DMS153 (cell line): ENCODE measurements around the gene RBSN.

Experiments used
- DNase-seq: peaks from one replicate; lab custom pipeline; 2025; lab: John Stamatoyannopoulos, UW

Gene RBSN

DNA sequence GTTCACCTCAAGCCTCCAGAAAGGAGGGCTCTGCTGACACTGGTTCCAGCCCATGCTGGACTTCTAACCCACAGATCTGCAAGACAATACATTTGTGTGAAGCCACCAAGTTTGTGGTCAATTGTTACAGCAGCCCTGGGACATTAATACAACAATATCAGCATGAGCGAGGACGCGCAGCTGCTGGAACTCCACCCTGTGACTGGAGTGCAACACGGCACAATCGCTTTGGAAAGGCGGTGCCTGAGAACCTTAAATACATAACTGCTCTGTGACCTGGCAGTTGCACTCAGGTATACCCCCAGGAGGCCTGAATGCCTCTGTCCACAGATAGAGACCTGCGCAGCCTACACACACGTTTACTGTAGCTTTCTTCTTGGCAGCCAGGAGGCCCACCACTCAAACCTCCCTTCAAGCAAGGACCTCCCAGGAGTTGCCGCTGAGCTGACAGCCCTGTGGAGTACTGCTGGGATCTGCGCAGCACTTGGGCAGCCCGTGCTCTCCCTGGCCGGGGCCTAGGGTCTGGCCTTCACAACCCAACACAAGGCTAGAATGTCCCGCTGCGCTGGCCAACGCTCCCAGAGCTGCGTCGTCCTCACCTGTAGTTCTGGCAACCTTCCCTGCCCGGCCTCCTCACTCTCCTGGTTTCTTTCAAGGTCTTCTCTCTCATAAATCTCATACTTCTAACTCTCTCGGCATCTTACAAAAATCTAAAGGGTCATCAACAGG lies 42.1 kb downstream of the RBSN start:
- DNase-seq: no peak

DNA sequence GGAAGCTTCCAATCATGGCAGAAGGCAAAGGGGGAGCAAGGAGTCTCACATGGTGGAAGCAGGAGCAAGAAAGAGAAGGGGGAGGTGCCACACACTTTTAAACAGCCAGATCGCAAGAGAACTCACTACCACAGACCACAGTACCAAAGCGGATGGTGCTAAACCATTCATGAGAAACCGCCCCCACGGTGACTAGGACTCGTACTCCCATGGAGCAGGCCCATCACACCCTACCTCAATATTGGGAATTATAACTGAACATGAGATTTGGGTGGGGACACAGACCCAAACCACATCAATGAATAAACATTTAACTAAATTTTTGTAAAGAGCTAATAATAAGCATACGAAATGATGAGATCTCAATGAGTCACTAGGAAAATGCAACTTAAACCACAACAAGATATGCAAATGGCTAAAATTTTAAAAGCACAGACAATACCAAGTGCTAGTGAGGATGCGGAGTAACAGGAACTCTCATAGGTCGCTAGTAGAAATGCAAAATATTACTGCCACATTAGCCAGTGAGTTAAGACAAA lies 43.9 kb downstream of the RBSN start:
- no peak for DNase-seq

DNA sequence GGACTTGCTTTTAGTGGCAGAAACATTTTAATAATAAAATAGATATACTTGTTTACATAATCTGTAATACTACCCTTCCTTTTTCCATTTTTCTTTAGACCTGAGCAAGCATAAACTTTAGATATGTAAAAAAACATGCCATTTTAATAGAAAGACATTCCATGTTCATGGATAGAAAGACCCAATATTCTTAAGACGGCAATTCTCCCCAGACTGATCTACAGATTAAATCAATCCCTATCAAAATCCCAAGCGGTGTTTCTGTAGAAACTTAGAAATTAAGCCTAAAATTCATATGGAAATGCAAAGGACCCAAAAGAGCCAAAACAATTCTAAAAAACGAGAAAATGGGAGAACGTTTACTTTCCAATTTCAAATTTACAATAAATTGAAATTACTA lies 45.4 kb downstream of the RBSN start:
- no peak for DNase-seq

DNA sequence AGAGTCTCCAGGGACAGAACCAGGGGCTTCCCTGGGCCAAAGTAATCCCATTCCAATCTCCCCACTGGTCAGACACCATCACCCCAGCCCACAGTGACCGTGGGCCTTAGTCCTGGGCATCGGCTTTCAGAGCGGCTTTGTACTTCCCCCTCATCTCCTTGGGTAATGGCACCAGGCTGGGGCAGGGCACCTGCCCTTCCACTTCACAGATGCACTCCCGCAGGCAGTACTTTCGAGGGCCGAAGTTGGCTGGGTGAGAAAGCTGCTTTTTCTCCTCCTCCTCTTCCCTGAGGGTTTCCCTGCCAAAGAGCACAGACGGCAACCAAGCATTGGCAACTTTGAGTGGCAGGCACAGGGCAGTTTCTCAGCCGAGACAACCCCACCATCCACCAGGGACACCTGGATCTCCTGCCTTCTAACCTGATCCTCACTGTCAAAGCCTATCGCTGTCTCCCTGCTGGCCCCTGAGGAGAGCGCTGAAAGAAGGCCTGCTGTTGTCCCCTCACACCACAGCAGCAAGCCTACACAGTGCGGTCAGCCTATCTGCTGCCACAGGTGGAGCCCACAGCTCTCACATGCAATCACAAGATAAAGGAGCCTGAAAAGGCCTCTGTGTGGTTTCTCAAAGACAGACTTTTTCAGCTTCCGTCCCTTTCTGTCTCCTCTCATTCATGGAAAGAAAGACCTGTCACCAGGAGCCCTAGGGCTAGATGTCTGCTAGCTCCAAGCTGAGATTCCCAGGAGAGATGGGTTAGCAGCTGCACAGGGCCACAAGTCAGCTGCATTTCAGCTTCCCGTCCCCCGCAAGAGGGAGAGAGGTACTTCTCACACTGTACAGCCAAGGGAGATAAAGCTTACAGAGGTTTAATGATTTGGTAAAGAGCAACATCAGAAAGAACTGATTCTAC lies 46.4 kb downstream of the RBSN start:
- no peak for DNase-seq

DNA sequence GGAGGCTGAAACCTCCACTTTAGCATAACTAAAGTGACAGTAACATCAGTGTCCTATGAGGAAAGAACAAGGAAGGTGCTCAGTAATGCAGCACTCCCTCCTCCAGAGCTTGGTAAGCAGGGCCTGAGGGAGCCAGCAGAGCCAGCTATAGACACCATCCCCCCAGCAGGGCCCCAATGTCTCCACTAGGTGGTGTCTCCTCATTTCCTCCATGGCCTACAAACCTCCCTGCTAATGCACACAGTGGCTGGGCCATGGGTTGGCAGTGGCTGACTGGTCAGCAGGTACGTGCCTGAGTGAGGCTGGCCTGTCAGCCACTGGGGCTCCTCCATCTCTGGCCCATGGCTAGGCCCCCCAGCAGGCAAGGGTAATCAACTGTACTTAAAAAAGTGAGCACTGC lies 47.4 kb downstream of the RBSN start:
- DNase-seq: peak; percentile 2

DNA sequence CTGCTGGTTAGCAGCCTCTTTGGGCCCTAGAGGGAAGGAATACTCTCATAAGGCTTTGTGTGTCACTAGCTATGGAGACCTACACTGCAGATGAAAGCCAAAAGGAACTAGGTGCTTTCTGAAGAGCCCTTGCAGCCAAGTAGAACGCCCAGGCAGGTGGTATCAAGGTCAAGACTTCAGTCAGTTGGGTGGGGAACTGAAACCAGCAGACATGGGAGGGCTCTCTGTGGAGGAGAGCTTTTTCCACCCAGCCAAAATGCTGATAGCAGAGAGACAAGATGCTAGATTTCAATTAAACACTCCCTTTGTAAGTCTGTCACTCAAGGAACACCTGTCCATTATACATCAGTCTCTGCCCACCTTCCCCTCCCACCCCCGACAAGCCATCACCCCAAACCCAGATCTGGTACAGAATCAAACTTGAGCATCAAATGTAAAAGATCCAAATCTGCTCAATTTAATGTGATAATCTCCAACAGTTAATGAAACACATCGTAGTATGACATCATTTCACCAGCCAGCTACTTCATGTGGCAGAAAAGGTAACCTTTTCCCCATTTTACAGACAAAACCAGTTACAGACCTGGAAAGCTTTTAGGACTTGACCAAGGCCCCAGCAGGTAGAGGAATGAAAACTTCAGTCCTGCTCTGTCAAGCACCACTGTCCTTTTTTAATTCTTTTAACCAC lies 48.4 kb downstream of the RBSN start:
- no peak for DNase-seq

DNA sequence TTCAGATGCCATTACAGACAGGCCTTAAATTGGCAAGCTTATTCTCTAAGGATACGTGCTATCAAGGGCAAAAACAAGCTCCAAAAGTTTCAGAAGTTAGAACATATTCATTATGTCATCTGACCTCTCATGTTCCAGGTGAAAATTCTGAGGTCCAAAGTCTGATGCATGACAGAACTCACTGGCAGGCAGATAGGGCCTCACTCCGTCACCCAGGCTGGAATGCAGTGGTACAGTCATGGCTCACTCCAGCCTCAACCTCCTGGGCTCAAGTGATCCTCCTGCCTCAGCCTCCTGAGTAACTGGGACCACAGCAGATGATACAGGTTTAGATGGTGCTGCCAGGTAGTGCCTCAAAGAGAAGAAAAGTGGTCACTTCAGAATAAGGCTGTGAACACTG lies 49.4 kb downstream of the RBSN start:
- DNase-seq: no peak

DNA sequence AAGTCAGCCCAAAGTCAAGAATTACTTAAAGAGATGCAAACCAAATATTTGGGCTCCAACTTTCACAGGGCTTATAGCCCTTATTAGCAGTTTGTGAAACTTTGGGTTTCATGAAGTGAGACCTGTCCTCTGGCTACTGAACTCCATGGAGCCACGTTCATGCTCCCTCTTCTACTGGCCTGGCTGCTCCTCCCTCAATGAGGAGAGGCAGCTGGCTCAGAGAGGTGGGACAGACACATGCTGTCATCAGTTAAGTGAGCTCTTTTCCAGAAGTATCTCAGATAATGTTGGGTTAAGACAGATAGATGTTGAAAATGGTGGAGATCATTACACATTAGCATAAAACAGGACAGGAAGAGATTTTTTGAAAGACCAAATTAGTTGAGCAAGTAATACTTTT lies 53.3 kb downstream of the RBSN start:
- DNase-seq: no peak

DNA sequence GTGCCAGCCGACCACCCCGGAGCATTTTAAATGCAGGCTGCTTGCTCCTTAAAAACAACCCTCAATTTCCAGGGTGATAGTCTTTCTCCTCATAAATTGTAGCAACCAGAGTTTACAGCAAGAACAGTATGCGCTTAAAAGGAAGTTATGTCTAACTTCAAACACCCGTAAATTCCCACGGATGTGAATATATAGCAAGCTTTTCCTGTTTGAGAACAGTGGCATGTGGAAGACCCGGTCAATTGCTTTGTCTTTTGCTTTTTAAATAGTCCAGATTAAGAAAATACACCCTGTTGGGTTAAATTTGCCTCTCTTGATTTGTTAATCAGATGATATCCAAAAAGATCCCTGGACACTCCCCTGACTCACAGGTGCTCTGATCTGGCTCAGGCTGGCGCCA lies 54.6 kb downstream of the RBSN start:
- no peak for DNase-seq

DNA sequence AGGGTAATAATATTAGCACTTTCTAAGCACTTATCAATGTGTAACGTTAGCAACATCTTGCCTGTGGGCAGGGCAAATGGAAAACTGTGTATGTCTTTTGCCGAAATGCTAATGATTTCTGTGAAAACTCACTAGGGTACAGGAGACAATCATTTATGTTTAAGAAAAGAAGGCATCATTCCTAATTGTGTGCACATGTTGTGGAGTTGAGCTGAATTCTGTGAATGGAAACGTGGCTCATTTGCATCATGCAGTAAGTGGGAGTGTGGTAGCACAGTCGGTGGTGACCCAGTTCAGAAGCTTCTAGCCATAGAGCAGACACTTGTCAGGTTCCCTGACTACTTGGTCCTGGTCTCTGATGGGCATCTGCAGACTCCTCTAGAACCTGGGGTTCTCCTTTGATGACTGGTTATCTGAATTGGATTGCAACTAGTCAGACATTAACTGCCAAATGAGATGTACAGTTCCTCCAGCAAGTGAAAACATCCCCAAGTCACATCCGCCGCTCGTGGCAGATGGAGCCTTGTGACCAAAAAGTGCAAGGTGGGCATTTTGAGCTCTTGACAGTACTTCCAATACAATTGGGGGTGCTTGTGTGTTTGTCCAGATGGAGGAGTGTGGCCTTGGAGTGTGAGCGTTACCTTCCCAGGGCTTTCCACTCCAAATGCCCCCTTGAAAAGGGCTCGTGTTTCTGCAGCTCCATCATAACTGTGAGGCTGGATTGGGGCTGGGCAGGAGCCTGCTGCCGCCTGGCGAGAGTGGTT lies 55.4 kb downstream of the RBSN start:
- DNase-seq: no peak

DNA sequence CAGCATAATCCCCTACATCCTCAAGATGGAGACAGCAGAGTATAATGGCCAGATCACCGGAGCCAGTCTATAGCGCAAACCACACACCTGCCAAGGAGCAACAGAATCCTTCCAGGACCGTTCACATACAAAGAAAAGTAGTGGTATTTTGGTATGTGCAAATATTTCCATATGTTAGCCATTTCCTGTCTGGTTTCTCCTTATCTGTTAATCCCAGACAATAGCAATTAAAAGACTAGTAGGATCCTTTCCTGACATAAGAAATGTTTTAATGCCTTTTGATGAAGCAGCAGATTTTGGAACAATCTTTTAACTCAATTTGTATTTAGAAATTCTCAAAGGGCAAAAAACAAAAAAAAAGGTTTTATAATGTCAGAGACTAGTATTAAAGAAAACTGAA lies 56.0 kb downstream of the RBSN start:
- DNase-seq: no peak

DNA sequence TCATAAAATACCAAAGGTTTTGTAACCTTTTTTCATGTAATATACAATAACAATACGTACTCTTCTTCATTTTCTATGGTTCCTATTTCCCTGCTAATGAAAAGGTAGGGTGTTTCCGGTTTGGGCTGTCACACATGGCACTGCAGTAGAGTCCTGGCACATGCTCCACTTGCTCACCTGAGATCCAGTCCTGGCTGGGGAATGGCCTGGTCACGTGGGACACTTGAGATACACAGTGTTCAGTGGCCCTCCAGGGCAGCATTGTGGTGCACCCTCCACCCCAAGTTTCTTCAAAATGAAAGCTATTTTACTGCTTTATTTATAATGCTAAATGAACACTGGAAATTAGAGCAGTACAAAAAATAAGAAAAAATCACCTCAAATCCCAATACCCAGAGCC lies 57.0 kb downstream of the RBSN start:
- no peak for DNase-seq

DNA sequence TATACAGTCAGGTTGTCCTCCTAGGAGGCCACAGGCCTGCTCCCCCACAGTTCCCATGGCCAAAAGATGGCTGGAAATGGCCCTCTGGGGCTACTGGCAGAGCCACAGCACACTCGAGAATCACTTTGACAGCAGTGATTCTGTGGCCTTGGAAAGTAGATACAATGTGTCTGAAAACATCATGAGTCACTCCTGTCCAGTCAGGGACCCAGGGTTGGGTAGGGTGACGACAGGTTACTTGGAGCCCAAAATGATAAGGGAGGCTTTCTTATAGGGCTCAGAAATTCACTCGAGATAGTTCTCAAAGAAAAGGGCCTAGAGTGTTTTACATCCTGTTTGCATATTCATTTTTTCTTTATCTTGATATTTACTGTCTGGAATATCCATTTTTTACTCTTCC lies 58.1 kb downstream of the RBSN start:
- DNase-seq: no peak

DNA sequence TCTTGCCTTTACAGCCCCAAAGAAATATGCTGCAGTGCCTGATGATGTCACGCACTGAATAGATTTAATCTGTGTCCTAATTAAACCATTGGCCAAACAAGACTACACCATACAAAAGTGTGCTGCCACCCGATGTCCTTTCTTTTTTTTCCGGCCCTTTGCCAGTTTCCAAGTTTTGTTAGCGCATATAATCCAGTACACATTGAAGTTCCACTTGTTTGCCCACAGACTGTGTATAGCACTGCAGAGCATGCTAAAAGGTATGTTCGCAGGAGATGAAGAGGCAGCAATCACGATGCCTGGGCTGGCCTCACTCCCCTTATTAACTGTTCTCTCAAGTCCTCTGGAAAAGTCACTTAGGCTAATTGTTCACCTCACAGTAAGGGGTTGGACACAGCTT lies 60.6 kb downstream of the RBSN start:
- DNase-seq: no peak

DNA sequence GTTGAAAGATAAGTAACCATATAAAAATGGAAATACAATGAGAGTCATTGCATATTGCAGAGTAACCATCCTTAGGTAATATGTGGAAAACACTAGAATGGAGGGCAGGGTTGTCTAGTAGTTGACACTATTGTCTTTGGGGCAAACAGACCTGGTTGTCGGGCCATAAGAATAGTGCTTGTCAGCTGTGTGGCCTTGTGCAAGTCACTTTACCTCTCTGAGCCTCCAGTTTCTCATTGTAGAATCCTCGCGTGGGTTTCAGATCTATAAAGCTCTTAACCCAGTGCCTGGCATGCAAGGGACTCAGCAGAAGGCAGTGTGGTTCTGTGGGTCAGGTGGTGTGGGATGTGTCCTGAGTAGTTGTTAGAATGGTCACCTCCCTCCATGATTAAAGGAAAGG lies 65.8 kb downstream of the RBSN start:
- no peak for DNase-seq

DNA sequence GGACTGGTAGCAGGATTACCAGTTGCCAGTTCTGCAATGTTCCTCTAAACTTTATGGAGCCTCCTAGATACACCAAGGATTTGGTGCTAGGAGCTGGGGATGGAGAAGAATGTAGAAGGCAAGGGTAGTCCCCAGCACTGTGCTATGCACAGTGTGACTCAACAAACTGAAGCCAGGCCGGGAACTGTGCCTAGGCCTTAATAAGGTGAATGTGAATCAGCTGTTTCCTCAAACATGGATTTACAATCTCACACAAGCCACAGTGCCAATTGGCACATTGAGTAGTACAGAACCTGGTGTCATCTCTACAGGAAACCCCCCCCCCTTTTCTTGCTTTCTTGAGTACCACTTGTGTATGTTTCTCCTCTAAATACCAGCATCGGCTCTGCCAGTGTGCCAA lies 66.3 kb downstream of the RBSN start:
- no peak for DNase-seq

DNA sequence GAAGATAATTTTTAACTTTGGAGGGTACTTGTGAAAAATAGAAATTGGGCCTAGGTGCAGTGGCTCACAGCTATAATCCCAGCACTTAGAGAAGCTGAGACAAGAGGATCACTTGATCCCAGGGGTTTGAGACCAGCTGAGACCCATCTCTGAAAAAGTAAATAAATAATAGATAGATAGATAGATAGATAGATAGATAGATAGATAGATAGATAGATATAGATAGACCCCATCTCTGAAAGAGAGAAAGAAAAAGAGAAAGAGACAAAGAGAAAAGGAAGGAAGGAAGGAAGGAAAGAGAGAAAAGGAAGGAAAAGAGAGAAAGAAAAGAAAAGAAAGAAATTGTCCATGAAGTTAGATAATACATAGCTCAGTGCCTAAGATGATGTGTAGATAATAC lies 69.3 kb downstream of the RBSN start:
- no peak for DNase-seq

DNA sequence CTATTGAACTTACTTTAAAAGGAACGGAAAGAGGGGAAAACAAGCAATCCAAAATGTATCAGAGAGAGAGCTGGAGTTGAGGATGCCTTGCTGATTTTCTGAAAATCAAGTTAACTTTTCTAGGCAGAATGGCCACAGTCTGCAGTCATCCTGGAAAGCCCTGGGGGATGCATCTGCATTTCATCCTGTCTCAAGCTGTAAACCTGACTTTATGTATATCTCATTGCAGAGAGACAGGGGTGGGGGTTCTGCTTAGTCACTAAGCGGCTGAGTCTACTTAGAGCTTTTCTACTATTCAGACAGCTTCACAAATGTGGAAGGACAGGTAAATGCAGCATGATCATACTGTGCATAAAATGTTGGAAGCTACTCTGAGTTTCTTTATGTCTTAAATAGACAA lies 75.2 kb downstream of the RBSN start:
- no peak for DNase-seq

DNA sequence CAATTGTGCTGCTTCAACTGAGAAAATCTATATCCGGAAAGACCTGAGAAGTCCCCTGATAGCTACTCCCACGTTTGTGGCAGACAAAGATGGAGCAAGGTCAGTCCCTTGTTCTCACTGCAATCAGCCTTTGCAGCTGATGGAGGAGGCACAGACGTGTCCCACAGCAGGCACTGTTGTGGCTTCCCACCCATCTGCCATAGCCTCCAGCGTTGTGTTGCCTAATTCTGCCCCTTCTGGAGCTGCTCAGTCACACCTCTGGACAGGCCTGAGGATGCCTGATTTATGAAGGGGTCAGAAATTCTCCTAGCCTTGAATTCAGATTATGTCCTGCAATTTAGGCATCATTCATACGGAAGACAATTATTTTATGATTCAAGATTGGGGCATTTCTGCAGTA lies 75.7 kb downstream of the RBSN start:
- DNase-seq: no peak
